Measurements from ENCODE around the gene GPSM3. TPM values are rescaled to one million over a fixed set of nuclear protein-coding genes. Genes with fewer than 3 reads are reported as not detected.
A peak's percentile ranks its signal among the peaks of the same experiment; 100 is the strongest.

The GPSM3 gene
- total and polyA plus RNA-seq, 2 donors (not counting 1 experiment from before 2014, with no cell fraction given) = 194 to 299 TPM

DNA sequence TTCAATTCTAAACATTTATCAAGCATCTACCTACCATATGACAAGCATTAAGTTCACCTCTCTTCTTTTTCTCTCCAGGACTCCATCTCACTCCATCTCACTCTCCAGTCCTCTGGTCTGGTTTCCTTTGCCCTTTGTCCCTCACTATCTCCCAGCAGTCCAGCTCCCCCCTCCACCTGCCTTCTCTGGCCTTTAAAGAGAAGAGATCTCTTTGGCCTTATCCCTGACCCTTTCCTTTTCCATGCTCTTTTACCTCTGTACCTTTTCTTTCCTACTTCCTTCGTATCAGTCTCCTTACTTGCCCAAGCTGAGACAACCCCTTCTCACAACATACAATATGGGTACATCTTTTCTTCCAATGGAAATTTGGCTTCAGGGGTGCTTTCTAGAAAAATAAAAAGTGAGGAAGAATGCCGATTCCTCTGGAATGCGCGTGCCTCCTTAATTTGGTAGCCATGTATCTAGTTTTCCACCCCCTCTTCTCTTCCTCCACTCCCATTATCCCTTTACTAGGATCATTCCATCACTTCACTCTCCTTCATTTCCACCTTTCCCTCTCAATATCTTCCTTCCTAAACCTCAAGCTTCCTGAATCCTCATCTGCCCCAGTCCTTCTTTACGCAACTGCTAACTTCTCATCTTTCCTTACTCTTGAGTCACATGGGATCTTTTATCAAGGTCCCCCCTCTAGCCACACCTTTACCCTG, 15.8 kb downstream of the GPSM3 start:
- Mint-ChIP-seq H3K4me3 (peak overlapping the region; percentile 97), H3K9me3 (ENCODE audit: insufficient read depth) (no peaks in the 10 kb centered on the region), H3K27me3 (no peaks in the 10 kb centered on the region), H3K27ac (peak overlapping the region; percentile 99), H3K4me1 (peaks cover 71% of the 10 kb centered on the region)
- no peaks in the 10 kb centered on the region for H3K27me3 ChIP-seq (replicated peaks in 1 of 4; ENCODE audit: control extremely low read depth in 1 of 4, control insufficient read depth in 3 of 4, insufficient read depth in 4 of 4, low read length in 3 of 4)
- intact Hi-C loops (cut with micrococcal nuclease) = loop anchor here (1.0 to 5.0 kb wide), 7 partner anchors 14 to 1396 kb away; partner anchors contain the start of genes CSNK2B, HSD17B8, LY6G5B and NELFE
- CTCF ChIA-PET = interaction anchor here (1.0 to 1.4 kb wide), 5 partner anchors 19 to 58 kb away, joined by 3 to 6 read pairs (median 6); no protein-coding TSS in a partner anchor
- H3K4me2 ChIP-seq (replicated peaks; ENCODE audit: low read depth, low read length, poor library complexity, severe bottlenecking) = peak overlapping the region; percentile 93
- H4K20me1 ChIP-seq (ENCODE audit: control insufficient read depth, insufficient read depth, low read length, poor library complexity, severe bottlenecking) = no peaks in the 10 kb centered on the region
- no peaks in the 10 kb centered on the region for H3K9me3 ChIP-seq (ENCODE audit: control extremely low read depth in 1 of 3, control insufficient read depth in 2 of 3, insufficient read depth in 1 of 3, low read length in 2 of 3)
- no peak for TF ChIP-seq EZH2 (IDR thresholded peaks at IDR 0.05; ENCODE audit: borderline replicate concordance, insufficient read depth, low read depth, low read length, poor library complexity, severe bottlenecking)
- TF ChIP-seq, protein P1, sequence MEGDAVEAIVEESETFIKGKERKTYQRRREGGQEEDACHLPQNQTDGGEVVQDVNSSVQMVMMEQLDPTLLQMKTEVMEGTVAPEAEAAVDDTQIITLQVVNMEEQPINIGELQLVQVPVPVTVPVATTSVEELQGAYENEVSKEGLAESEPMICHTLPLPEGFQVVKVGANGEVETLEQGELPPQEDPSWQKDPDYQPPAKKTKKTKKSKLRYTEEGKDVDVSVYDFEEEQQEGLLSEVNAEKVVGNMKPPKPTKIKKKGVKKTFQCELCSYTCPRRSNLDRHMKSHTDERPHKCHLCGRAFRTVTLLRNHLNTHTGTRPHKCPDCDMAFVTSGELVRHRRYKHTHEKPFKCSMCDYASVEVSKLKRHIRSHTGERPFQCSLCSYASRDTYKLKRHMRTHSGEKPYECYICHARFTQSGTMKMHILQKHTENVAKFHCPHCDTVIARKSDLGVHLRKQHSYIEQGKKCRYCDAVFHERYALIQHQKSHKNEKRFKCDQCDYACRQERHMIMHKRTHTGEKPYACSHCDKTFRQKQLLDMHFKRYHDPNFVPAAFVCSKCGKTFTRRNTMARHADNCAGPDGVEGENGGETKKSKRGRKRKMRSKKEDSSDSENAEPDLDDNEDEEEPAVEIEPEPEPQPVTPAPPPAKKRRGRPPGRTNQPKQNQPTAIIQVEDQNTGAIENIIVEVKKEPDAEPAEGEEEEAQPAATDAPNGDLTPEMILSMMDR (IDR thresholded peaks at IDR 0.05) = no peak
- peak overlapping the region; percentile 81 for H3K9ac ChIP-seq (ENCODE audit: low read length)
- 63% methylated on average over 4 of the region's 5 CpGs for WGBS (ENCODE audit: insufficient coverage)
- H3K79me2 ChIP-seq (ENCODE audit: control insufficient read depth, insufficient read depth, low read length) = peaks cover 25% of the 10 kb centered on the region
- peak overlapping the region; percentile 86 for H2AFZ ChIP-seq (ENCODE audit: insufficient read depth, low read depth, low read length, poor library complexity, severe bottlenecking)
- H3K27ac ChIP-seq (ENCODE audit: low read length in 2 of 2) = peak overlapping the region; percentile 97 to 98
- H3K36me3 ChIP-seq (replicated peaks in 1 of 2; ENCODE audit: control extremely low read depth in 1 of 2, control insufficient read depth in 1 of 2, extremely low read depth in 1 of 2, insufficient read depth in 2 of 2, low read length in 1 of 2) = peaks cover 0 to 15% of the 10 kb centered on the region in 2 experiments
- ATAC-seq (ENCODE audit: low read depth) (no peak), DNase-seq (no peak)
- H3K4me1 ChIP-seq (ENCODE audit: control insufficient read depth in 2 of 2, insufficient read depth in 2 of 2, low read length in 2 of 2) = peaks cover 34 to 50% of the 10 kb centered on the region in 2 donors
- POLR2A ChIA-PET = interaction anchor here (1.0 to 3.0 kb wide), 6 partner anchors 14 to 795 kb away, joined by 3 to 25 read pairs (median 9); partner anchors contain the start of genes FKBPL, GPSM3 and PBX2
- peak overlapping the region; percentile 75 to 87 (median 82) for H3K4me3 ChIP-seq (ENCODE audit: control extremely low read depth in 1 of 5, extremely low read depth in 1 of 5, insufficient read depth in 1 of 5, low read depth in 2 of 5, low read length in 4 of 5)

Measured in B cell (primary cell).